CD4-positive, CD25-positive, alpha-beta regulatory T cell (primary cell): ENCODE data around the gene VENTX. TPM values are rescaled to one million over a fixed set of nuclear protein-coding genes. Genes with fewer than 3 reads are reported as not detected.

ENCODE experiments used
- ATAC-seq, 2 donors: fragments of 150-1000 bp; cut with Tn5 transposase; one replicate each; pipeline ENCODE4 v1.10.0; 2021; ENCODE audit warnings: low read depth in 2 of 2, moderate number of reproducible peaks in 2 of 2, moderate library complexity in 1 of 2
- DNase-seq, 3 donors: peaks; one replicate each; pipeline versions ENCODE4 v3.0.0 to v3.0.0-alpha.2; 2012 to 2022; ENCODE audit warnings: mixed read lengths in 1 of 3
- H3K27ac ChIP-seq: one replicate; pipeline ENCODE4 v1.7.0; 2013; ENCODE audit warnings: mild to moderate bottlenecking, low read length; ENCODE audit not compliant: insufficient read depth, poor library complexity, severe bottlenecking
- H3K27me3 ChIP-seq: one replicate; pipeline ENCODE4 v1.7.0; 2013; ENCODE audit warnings: low read length; ENCODE audit not compliant: control insufficient read depth, insufficient read depth
- H3K36me3 ChIP-seq: one replicate; pipeline ENCODE4 v1.7.0; 2013; ENCODE audit warnings: mild to moderate bottlenecking, low read length, moderate library complexity; ENCODE audit not compliant: control insufficient read depth, insufficient read depth
- H3K4me1 ChIP-seq: 2 replicates; pipeline ENCODE4 v1.7.0; 2013; ENCODE audit warnings: mild to moderate bottlenecking, low read length; ENCODE audit not compliant: insufficient read depth, control insufficient read depth, poor library complexity, severe bottlenecking
- H3K4me3 ChIP-seq: one replicate; pipeline ENCODE4 v1.7.0; 2013; ENCODE audit warnings: low read depth, mild to moderate bottlenecking, low read length, moderate library complexity
- H3K9me3 ChIP-seq, 2 experiments: 1 replicate in 1 of 2; 2 replicates in 1 of 2; pipeline ENCODE4 v1.7.0; 2013; ENCODE audit warnings: low read length in 2 of 2, mild to moderate bottlenecking in 1 of 2, moderate library complexity in 1 of 2; ENCODE audit not compliant: control insufficient read depth in 2 of 2
- H3K27ac Mint-ChIP-seq, 3 donors: one replicate each; pipeline ENCODE4 v1.8.0; 2020 to 2022; ENCODE audit warnings: mild to moderate bottlenecking in 3 of 3, mixed read lengths in 3 of 3, moderate library complexity in 2 of 3
- H3K27me3 Mint-ChIP-seq: one replicate; pipeline ENCODE4 v1.8.0; 2022; ENCODE audit warnings: mild to moderate bottlenecking, mixed read lengths
- H3K36me3 Mint-ChIP-seq: one replicate; pipeline ENCODE4 v1.8.0; 2020; ENCODE audit warnings: mixed read lengths
- H3K4me1 Mint-ChIP-seq, 4 donors: one replicate each; pipeline ENCODE4 v1.8.0; 2020 to 2022; ENCODE audit warnings: mixed read lengths in 4 of 4, mild to moderate bottlenecking in 1 of 4
- H3K4me3 Mint-ChIP-seq, 4 donors: one replicate each; pipeline ENCODE4 v1.8.0; 2020 to 2022; ENCODE audit warnings: mild to moderate bottlenecking in 4 of 4, mixed read lengths in 4 of 4, moderate library complexity in 3 of 4
- H3K9me3 Mint-ChIP-seq, 7 donors: one replicate each; pipeline ENCODE4 v1.8.0; 2020 to 2022; ENCODE audit warnings: mixed read lengths in 7 of 7, mild to moderate bottlenecking in 3 of 7, moderate library complexity in 2 of 7
- polyA plus RNA-seq, 4 donors: library from polyadenylated mRNA; unstranded; fragments of 300-500 nt; fragmentation: Illumina TruSeq; gene quantifications; one replicate each; pipeline ENCODE4 v1.2.3, GENCODE V29; 2021
- total RNA-seq: library from RNA; stranded (reverse); gene quantifications from one replicate; pipeline ENCODE4 v1.2.3, GENCODE V29; 2022

VENTX gene
- total and polyA plus RNA-seq, 5 donors from 2014 or later, result not detected

- Mint-ChIP-seq H3K36me3 (no peaks in the 10 kb centered on the region), H3K27me3 (no peaks in the 10 kb centered on the region), H3K4me1 (peaks cover 0 to 18% (median 1%) of the 10 kb centered on the region in 4 donors), H3K4me3 (no peak overlapping the region), H3K9me3 (no peaks in the 10 kb centered on the region), H3K27ac (no peak overlapping the region)
- no peak overlapping the region for H3K27ac ChIP-seq
- no peak for DNase-seq
- H3K36me3 ChIP-seq, result peaks cover 19% of the 10 kb centered on the region
- no peaks in the 10 kb centered on the region for H3K9me3 ChIP-seq
- H3K4me3 ChIP-seq, result no peak overlapping the region
- peaks cover 35% of the 10 kb centered on the region for H3K4me1 ChIP-seq
- H3K27me3 ChIP-seq, result no peaks in the 10 kb centered on the region
- ATAC-seq, result no peak
Observed at GRCh38 chr10:133272301-133272963, 34.8 kb downstream of the VENTX start.

- H3K36me3 ChIP-seq, result peaks cover 19% of the 10 kb centered on the region
- H3K27ac ChIP-seq, result no peak overlapping the region
- H3K9me3 ChIP-seq, result no peaks in the 10 kb centered on the region
- H3K27ac Mint-ChIP-seq, result no peak overlapping the region
- no peak overlapping the region for H3K4me3 Mint-ChIP-seq
- H3K9me3 Mint-ChIP-seq, result no peaks in the 10 kb centered on the region
- no peaks in the 10 kb centered on the region for H3K36me3 Mint-ChIP-seq
- peaks cover 0 to 23% (median 4%) of the 10 kb centered on the region in 4 donors for H3K4me1 Mint-ChIP-seq
- H3K27me3 Mint-ChIP-seq, result no peaks in the 10 kb centered on the region
- H3K4me1 ChIP-seq, result peaks cover 40% of the 10 kb centered on the region
- ATAC-seq (no peak), DNase-seq (no peak)
- no peaks in the 10 kb centered on the region for H3K27me3 ChIP-seq
- H3K4me3 ChIP-seq, result no peak overlapping the region
Observed at GRCh38 chr10:133272964-133273420, 35.3 kb downstream of the VENTX start.

- no peak overlapping the region for H3K27ac Mint-ChIP-seq
- peaks cover 0 to 30% (median 9%) of the 10 kb centered on the region in 4 donors for H3K4me1 Mint-ChIP-seq
- no peaks in the 10 kb centered on the region for H3K36me3 Mint-ChIP-seq
- Histone ChIP-seq H3K27me3 (no peaks in the 10 kb centered on the region), H3K4me3 (no peak overlapping the region), H3K9me3 (no peaks in the 10 kb centered on the region), H3K4me1 (peaks cover 47% of the 10 kb centered on the region), H3K36me3 (peaks cover 19% of the 10 kb centered on the region), H3K27ac (peak overlapping the region; percentile 95)
- H3K9me3 Mint-ChIP-seq, result no peaks in the 10 kb centered on the region
- H3K4me3 Mint-ChIP-seq, result no peak overlapping the region
- H3K27me3 Mint-ChIP-seq, result no peaks in the 10 kb centered on the region
- DNase-seq (no peak), ATAC-seq (no peak)
Observed at GRCh38 chr10:133273534-133274143, 36.0 kb downstream of the VENTX start.

GRCh38 chr10:133274751-133275683 lies 37.4 kb downstream of the VENTX start:
- Mint-ChIP-seq H3K9me3 (no peaks in the 10 kb centered on the region), H3K27ac (peak overlapping the region; percentile 89 to 96 (median 94)), H3K27me3 (no peaks in the 10 kb centered on the region), H3K36me3 (no peaks in the 10 kb centered on the region), H3K4me3 (peak overlapping the region; percentile 89 to 96 (median 92)), H3K4me1 (peaks cover 0 to 42% (median 13%) of the 10 kb centered on the region in 4 donors)
- peak; percentile 53 to 60 for ATAC-seq
- Histone ChIP-seq H3K9me3 (no peaks in the 10 kb centered on the region), H3K4me1 (peaks cover 57% of the 10 kb centered on the region), H3K4me3 (peak overlapping the region; percentile 82), H3K27me3 (no peaks in the 10 kb centered on the region), H3K36me3 (peaks cover 13% of the 10 kb centered on the region), H3K27ac (peak overlapping the region; percentile 95)
- peak; percentile 74 to 81 (median 79) for DNase-seq

- Histone ChIP-seq H3K9me3 (no peaks in the 10 kb centered on the region), H3K4me1 (peaks cover 57% of the 10 kb centered on the region), H3K27ac (peak overlapping the region; percentile 95), H3K36me3 (peaks cover 12% of the 10 kb centered on the region), H3K27me3 (no peaks in the 10 kb centered on the region), H3K4me3 (peak overlapping the region; percentile 82)
- peak; percentile 26 to 47 (median 43) for DNase-seq
- Mint-ChIP-seq H3K4me1 (peaks cover 0 to 42% (median 13%) of the 10 kb centered on the region in 4 donors), H3K27ac (peak overlapping the region; percentile 43 to 94 (median 89)), H3K4me3 (peak overlapping the region; percentile 89 to 96 (median 92)), H3K36me3 (no peaks in the 10 kb centered on the region), H3K9me3 (no peaks in the 10 kb centered on the region), H3K27me3 (no peaks in the 10 kb centered on the region)
- peak; percentile 29 to 33 for ATAC-seq
Observed at GRCh38 chr10:133275684-133276092, 38.0 kb downstream of the VENTX start.

- no peaks in the 10 kb centered on the region for H3K9me3 ChIP-seq
- H3K4me3 ChIP-seq, result peak overlapping the region; percentile 82
- ATAC-seq (no peak), DNase-seq (no peak)
- Mint-ChIP-seq H3K27ac (peak overlapping the region; percentile 43 to 94 (median 89)), H3K4me1 (peaks cover 0 to 42% (median 13%) of the 10 kb centered on the region in 4 donors), H3K4me3 (peak overlapping the region; percentile 89 to 96 (median 92)), H3K9me3 (no peaks in the 10 kb centered on the region), H3K27me3 (no peaks in the 10 kb centered on the region), H3K36me3 (no peaks in the 10 kb centered on the region)
- H3K4me1 ChIP-seq, result peaks cover 57% of the 10 kb centered on the region
- no peaks in the 10 kb centered on the region for H3K27me3 ChIP-seq
- peaks cover 9% of the 10 kb centered on the region for H3K36me3 ChIP-seq
- peak overlapping the region; percentile 95 for H3K27ac ChIP-seq
Observed at GRCh38 chr10:133276100-133276434, 38.4 kb downstream of the VENTX start.

- Histone ChIP-seq H3K4me3 (peak within 1 kb of the TSS; percentile 82), H3K4me1 (peaks cover 57% of the 10 kb centered on the region), H3K27ac (peak within 1 kb of the TSS; percentile 95), H3K9me3 (no peaks in the 10 kb centered on the region), H3K27me3 (no peaks in the 10 kb centered on the region), H3K36me3 (peaks cover 11% of the 10 kb centered on the region)
- Mint-ChIP-seq H3K27me3 (no peaks in the 10 kb centered on the region), H3K9me3 (no peaks in the 10 kb centered on the region), H3K36me3 (no peaks in the 10 kb centered on the region), H3K4me3 (peak within 1 kb of the TSS; percentile 89 to 96 (median 92)), H3K27ac (peak within 1 kb of the TSS; percentile 89 to 95 (median 94)), H3K4me1 (peaks cover 0 to 42% (median 13%) of the 10 kb centered on the region in 4 donors)
- DNase-seq (peak; percentile 57 to 68 (median 64)), ATAC-seq (peak; percentile 32 to 42)
Observed at GRCh38 chr10:133276435-133277201, 39.0 kb downstream of the VENTX start, which contains the start of gene ADAM8. TSS of gene ADAM8 (minus strand) at chr10:133276868. CDS start at chr10:133276817, 51 bp downstream.
